GM21717 (cell line): Measurements from ENCODE around the gene CD9.
A peak's percentile ranks its signal among the peaks of the same experiment; 100 is the strongest.

ENCODE experiments used
- ATAC-seq: cut with Tn5 transposase; IDR thresholded peaks from one replicate; pipeline ENCODE4 v1.9.1; 2021; ENCODE audit warnings: mild to moderate bottlenecking, moderate library complexity; ENCODE audit not compliant: unreplicated experiment

The CD9 gene

DNA sequence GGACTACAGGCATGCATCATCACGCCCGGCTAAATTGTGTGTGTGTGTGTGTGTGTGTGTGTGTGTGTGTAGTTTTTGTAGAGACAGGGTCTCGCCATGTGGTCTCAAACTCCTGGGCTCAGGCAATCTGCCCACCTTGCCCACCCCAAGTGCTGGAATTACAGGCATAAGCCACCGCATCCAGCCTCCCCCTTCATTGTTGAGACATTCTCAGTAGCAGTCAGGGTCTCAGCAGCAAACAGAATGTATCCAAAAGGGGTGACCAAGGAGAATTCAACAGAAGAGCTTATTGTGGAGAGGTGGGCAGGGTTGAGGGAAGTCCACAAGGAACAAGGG is 73.0 kb downstream of the CD9 start:
- no peak for ATAC-seq

DNA sequence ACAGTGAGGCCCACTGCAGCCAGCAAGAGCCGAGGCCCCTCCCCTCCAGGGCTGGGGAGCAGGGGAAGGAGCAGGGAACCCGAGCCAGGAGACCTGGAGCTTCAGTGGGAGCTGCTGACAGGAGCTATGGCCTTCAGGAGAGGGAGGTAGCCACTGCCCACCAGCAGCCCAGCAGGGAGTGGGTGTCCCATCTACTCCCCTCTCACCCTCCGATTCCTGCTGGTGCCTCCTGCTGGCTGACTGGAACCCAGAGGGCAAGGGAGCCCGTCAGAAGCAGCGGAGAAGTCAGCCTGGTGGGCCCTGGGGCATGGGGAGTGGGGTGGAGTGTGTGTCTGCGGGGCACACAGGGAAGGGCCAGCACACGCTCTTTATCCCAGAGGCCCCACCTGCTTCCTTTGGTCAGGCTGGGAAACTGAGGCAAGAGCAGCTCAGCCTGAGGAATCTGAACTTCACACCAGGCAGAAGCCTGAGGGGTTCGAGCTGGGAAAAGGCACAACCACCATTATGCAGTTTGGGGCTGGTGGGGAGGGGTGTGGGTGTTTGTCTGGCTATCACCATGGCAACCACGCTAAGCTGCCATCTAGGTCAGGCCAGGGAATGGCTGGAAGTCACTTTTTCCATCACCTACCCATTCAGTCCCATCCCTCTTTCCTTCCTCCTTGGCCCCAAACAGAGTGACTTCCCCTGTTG is 73.5 kb downstream of the CD9 start:
- no peak for ATAC-seq

DNA sequence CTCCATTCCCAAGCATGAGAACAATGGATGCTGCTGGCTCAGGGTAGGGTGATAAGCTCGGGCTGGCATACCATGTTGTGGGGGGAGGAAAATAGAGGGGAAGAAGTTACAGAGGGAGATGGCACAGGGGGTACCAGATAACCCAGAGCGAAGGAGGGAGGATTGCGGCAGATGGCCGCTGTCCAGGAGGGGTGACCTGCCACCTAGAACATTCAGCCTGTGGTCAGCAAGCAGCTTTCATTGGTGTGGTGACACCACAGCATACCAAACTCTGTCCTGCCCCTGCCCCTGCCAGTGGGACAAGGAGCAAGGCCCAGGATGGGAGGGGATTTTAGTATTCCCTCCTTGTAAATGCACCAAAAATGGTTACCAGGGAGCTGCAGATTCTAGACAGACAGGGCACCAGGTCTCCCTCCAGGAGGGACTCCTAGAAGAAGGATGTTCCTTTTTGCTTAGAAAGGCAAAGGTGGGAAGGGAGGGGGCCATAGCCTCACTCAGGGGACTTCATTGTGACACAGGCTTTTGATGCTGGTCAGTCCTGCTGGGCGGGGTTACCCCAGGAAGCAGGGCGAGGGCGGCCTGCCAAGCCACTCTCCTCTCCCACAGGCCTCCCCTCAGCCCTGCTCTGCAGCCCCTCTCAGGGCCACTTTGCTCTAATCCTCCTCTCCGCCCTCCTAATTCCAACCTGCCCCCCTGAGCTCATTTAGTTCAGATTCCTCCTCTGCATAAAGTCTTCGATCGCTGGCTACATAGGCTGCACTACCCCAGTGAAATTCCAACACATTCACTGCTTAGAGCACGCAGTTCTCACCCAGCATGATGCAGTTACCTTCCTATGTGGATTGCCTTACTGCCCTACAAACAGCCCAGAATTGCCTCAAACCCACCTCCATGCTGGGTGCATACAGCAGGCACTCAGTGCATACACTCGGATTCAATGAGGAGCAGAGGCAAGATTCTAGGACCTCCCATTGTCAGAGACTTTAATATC is 74.3 kb downstream of the CD9 start:
- ATAC-seq: no peak

DNA sequence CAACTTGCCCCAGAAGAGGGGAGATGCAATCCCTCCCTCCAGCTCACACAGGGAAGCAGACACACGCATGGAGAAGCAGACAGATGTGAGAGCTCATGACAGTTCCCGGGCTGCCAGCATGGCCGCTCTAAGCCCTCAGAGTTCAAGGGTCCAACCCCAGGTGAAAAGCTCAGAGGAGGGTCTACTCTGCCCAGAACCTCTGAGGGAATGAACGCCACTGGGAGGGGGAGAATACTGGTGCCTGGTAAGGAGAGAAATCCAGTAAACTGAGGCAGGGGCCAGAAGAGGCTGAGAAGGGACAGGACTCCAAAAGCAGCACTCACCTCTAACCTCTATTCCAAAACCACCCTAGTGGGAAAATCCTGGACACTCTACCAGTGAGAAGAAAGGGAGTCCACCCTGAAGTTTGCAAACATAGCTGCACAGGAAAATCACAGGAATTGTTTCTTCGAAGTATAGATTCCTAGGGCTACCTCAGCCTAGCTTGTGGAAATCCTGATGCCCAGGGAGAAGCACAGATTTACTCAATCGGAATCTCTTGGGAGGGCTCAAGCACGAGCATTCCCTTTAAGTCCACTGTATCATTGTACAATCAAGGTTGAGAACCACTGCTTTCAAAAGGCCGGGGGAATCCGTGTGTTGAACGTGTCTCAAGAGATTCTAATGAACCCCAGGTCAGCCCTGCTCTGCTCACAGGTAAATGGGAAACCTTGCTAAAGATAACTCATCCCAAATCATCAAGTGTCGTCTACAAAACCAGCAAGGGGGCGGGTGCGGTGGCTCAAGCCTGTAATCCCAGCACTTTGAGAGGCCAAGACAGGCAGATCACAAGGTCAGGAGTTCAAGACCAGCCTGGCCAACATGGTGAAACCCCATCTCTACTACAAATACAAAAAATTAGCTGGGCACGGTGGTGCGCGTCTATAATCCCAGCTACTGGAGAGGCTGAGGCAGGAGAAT is 76.0 kb downstream of the CD9 start:
- ATAC-seq: no peak

DNA sequence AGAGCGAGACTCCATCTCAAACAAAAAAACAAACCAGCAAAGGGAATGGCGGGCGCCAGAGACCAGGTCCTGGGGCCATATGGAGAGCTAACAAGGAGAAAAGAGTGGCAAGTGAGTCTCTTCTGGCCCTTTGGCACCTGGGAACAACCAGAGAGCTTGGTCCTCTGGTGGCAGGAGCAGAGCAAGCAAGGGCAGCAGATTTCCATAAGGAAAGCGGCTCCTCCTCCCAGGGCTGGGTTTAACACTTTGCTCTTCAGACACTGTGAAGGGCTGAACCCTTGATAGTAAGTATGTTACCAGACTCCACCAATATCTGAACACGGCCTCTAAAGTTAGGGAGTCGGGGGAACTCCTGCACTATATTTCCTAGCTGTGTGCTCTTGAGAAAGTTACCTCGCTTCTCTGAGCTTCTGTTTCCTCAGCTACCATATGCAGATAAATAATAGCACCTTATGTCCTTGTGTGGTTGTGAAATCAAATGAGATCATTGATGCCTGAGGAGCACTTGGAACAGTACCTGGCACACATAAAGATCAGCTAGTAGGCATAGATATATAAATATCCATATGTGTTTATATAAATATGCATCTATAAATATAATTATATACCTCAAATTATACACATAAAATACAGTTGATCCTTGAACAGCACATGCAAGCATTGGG is 76.9 kb downstream of the CD9 start:
- ATAC-seq: no peak

DNA sequence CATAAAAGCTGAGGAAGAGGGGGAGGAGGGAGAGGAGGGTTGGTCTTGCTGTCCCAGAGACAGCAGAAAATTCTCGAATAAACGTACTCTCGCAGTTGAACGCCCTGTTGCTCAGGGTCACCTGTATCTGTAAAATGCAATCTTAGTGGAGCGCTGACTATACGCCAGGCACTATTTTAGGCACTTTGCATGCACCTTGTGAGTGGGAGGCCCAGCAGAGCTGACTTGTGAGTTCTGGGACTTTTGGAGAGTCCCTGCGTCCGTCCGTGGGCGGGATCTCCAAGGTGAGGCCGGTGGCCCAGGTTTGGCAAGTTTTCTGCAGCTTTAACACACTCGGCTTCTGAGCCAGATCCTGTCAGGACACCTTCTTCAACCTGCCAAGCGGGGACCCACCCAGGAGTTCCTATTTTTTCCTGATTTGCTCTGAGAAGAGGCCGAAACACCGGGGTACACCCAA is 77.8 kb downstream of the CD9 start:
- peak; percentile 25 for ATAC-seq

DNA sequence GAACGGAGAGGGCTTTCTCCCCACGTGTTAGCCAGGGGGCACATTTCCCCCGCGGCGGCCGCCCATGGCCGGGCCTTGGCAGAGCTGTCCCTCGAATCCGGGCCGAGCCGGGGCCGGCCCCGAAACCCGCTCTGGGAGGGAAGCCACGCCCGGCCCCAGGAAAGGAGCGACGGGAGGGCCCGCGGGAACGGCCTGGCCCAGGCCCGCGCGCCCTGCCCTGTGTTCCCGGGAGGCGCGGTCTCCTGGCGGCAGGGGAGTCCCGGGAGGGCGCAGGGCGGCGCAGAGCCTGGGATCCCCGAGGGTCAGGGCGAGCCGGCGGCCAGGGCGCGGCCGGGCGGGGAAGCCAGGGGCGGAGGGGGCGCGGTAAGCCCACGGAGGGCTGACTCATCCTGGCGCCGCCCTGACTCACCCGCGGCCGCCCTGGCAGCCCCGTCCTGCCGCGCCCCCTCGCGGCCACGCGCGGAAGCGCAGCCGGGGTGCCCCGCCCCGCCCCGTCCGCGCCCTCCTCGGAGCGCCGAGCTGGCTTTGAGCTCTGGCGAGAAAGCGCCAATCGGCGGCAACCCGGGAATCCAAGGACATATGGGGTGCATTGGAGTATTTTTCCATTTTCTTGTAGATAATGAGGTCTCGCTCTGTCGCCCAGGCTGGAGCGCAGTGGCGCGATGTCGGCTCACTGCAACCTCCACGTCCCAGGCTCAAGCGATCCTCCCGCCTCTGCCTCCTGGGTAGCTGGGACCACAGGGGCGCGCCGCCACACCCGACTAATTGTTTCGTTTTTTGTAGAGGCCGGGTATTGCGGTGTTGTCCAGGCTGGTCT is 78.4 kb downstream of the CD9 start:
- ATAC-seq: peak; percentile 66

DNA sequence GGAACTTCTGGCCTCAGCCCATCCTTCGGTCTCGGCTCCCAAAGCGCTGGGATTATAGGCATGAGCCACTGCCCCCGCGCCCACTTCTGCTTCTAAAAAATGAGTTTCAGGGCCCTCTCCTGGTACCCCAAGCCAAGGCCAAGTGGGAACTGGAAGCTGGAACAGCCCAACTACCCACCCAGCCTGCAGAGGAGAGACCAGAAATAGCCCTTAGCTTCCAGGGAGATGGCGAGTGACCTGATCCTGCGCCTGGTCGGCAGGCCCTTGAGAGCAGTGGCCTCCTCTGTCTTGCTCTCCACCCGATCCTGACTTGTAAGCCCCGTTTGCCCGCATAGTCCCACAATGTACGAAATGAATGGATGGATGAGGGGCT is 79.0 kb downstream of the CD9 start:
- no peak for ATAC-seq

DNA sequence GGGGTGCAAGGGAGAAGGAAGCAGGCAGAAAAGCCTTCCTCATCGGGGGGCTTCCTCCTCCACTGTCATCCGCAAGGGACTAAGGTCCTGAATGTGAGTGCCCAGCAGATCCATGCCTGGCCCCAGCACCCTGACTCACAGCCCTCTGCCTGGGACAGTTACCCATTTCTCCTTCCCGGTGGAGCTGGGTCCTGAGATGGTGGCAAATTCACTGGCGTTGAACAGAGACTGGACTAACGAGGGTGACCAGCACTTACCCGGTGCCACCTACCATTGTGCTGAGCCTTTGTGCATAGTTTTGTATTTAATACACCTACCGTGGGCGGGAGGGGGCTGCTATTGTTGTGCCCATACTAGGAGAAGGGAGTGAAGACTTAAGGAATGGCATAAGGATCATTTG is 79.4 kb downstream of the CD9 start:
- no peak for ATAC-seq

DNA sequence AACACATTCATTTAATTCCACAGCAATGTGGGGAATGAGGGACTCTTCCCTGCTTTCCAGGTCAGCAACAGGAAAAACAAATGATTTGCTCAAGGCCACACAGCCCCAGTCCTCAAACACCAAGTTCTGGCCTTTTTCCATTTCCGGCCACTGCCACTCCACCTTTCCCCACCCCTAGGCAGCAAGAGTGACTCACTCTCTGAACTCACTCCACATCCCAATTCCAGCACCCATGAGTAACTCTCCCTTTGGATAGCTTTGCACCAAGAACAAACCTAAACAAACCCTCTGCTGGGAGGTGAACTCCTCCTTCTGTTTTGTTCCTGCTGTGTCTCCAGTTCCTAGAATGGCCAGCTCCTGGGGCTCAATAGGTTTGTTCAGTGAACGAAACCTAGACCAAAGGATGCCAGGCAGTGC is 79.9 kb downstream of the CD9 start:
- ATAC-seq: no peak

DNA sequence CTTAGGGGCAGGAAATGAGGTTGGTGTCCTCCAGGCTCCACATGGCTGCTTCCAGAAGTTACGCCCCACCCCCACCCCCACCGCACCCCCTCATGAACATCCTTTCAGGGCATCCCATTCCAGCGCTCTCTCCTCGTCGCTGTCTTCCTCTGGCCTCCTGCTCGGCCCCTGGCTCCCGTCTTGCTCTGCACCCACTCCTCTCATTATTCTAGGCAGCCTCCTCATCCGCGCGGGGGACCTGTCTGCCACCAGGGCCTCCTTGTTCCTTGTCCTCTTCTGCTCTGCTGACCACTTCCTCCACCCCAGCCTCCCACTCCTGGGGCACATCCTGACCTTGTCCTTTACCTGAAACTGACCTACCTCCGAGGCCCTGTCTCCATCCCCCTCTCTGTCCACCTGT is 80.5 kb downstream of the CD9 start:
- ATAC-seq: no peak

DNA sequence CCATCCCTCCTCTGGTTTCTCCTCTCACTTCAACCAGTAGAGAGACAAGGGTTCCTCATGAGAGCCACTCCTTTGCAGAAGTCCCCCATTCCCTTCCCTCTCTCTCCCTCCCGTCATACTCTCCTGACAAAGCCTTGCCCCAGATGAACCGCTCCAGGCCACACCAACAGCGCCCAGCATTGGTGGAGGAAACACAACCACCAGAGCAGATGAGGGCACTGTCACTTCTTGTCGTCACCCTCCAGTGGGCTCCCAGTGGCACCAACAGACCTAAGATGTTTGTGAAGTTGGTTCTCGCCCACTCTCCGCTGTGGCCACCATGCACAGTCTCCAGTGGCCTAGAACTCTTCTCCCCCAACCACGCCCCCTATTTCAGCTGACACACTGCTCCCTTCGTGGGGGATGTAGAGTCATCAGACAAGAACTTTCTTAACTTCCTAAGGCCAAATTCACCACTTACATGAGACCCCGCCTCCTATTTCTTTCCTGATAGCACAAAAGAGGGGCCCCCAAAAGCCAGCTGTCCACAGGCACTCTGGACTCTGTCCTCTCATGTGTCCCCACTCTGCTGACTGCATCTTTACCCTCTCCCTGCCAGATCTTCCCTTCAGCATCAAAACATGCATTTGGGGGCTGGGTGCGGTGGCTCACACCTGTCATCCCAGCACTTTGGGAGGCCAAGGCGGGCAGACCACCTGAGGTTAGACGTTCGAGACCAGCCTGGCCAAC is 81.0 kb downstream of the CD9 start:
- ATAC-seq: no peak

DNA sequence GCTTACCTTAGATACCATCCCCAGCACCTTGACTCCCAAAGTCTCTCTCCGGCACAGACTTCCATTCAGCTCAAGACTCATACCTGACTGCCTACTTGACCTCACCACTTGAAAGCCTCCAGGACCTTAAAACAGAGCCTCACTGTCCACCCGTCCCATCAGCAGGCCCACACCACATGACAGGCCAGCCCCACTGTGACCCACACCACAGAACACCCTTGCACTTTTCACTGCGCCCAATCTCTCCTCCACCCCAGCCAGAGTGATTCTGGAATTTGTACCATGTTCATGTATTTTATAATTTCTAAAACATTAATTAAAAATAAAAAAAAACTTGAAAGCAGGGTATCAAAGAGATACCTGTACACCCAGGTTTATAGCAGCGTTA is 82.2 kb downstream of the CD9 start:
- no peak for ATAC-seq

DNA sequence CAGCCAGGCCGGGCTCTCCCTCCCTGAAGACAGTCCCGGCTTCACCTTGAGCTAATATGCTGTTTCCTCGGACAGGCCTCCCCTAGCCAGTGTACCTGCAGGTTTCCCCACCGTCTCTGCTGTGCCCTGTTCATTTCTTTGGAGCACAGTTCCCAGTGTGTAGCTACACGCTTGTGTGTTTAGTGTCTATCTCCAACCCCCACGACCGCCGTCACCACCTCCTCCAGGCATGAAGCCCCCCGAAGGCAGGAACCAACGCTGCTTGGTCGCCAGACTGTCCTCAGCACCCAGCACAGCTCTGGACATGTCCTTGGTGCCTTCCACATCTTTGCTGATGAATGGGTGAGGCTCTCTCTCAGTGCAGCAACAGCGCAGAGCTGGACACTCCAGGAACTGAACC is 84.1 kb downstream of the CD9 start:
- no peak for ATAC-seq

DNA sequence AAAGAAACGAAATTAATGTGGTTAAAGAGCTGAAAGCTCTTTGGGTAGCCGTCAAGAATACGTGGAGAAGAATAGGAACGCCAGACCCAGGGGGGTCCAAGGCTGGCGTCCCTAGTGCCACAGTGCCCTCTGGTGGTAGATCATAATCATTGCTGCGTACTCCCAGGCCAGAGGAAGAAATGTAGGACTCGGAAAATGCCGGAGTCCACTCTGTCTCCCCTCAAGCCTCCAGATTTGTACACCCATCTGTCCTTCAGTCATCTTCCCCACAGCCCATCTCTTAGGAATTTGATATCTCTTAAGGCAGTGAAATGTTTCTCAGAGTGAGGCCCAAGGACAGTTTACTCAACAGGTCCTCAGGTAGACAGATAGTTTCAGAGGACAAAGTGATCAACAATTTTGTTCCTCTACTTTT is 84.9 kb downstream of the CD9 start:
- no peak for ATAC-seq

DNA sequence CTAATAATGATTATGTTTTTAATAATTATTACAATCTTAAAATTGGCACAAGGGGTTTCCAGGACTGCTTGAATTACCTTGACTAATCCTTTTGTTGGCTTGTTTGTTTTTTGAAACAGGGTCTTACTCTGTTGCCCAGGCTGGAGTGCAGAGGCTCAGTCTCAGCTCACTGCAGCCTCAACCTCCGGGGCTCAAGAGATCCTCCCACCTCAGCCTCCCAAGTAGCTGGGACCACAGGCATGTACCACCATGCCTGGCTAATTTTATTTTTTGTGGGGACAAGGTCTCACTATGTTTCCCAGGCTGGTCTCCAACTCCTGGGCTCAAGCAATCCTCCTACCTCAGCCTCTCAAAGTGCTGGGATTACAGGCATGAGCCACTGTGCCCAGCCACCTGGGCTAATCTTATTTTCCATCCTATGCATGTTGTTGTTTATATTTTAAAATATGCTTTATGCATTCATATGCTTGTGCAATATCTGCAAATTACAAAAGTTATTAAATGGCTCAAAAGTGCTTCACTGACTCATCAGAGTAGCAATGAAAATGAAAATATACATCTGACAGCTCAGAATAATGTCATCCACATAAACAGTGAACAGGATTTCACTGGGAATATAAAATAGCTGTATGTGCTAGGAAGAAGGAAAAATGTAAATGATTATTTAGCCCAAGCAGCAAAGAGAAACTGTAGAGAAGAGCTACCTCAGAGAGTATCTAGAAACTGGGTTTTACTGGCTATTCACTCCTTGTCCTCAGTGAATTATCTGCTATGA is 85.5 kb downstream of the CD9 start:
- no peak for ATAC-seq
